Activated gamma-delta T cell (primary cell): ENCODE results near the gene VEGFB.

Experiments
- DNase-seq: peaks from one replicate; lab custom pipeline; 2025; lab: John Stamatoyannopoulos, UW

VEGFB gene

GRCh38 chr11:64283092-64283491, 48.7 kb downstream of the VEGFB start:
- DNase-seq, result no peak

DNA sequence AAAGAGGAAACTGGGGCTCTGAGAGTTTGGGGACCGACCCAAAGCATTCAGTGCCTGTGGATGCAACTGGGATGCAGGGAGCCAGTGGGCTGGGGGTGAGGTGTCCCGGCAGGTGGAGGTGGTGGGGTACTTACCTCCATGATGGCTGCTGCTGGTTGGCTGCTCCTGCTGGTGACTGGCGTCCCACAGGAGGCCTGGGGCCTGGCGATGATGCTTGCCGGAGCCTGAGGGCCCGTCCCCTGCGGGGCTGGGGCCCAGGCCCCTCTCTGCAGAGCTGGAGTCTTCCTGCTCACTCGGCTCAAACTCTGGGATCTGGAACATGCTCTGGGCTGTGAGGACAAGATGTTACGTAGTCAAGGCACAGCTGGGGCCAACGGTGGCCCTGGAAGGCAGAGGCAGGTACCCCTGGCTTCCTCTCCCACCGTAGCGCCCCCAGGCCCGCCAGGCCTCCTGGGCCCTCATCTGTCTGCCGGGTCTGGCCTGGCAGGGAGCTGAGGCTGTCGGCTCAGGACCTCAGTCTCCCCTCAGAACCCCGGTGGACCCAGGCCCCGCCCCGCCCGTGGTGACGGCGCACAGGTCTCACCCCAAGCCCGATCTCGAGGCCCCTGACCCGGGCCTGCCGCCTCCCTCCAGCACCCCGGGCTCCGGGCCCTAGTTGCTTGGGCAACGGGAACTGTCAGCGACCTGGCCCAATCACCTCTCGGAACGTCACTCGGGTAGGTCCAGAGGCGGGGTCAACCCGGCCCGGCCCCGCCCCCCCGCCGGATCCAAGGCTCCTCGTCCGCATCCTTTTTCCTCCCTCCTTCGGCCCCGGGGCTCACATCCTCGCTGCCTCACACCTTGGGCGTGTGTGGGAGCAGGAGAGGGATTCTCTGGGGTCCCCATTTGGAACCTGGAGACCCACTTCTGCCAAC, 49.9 kb downstream of the VEGFB start, which contains the start of gene BAD:
Gene BAD (minus strand): TSS at position 618 of the 914 bp plus-strand sequence. CDS start 297 bp downstream, at position 321.
- DNase-seq, result peak; percentile 85

- peak; percentile 84 for DNase-seq
Observed at GRCh38 chr11:64284962-64285884, 50.8 kb downstream of the VEGFB start, which contains the start of gene GPR137. TSS of gene GPR137 (plus strand) at chr11:64285848. CDS start at chr11:64286525, 677 bp downstream.

DNA sequence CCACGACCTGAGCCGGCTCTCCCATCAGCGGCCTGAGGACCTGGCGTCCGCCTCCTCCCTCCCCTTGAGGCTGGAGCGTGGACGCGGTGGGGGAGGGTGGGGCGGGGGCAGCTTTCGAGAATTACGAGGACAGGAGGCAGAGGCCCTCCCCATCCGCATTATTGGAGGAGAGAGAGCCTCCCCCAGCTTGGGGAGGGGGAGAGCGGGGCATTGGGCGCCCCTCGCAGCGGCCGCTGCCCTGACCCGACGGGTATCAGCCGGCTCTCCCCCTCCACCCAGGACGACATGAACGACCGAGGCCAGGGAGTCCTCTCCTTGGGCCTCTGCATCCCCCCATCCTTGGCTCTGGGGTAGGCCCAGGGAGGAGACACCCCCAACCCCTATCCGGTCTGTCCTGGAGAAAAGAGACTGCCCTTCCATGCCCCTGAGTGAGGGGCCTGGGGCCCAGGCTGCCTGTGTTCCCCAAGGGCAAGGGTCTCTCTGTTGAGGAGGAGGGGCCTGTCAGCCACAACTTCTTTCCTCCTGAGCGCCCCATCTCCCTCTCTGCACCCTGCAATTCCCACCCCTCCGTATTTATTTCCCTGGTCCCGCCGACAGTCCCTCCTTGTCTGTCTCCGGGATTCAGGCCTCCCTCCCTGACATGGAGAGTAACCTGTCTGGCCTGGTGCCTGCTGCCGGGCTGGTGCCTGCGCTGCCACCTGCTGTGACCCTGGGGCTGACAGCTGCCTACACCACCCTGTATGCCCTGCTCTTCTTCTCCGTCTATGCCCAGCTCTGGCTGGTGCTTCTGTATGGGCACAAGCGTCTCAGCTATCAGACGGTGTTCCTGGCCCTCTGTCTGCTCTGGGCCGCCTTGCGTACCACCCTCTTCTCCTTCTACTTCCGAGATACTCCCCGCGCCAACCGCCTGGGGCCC, 51.8 kb downstream of the VEGFB start:
- no peak for DNase-seq

GRCh38 chr11:64286801-64287159, 52.4 kb downstream of the VEGFB start:
- DNase-seq, result no peak

GRCh38 chr11:64287676-64288352, 53.4 kb downstream of the VEGFB start:
- DNase-seq, result no peak

GRCh38 chr11:64288353-64288750, 54.0 kb downstream of the VEGFB start:
- DNase-seq, result no peak
